HG03175 (cell line): ENCODE results near the gene MYO16.

Experiments
- ATAC-seq: cut with Tn5 transposase; IDR thresholded peaks from one replicate; pipeline ENCODE4 v1.9.1; 2021; ENCODE audit warnings: mild to moderate bottlenecking, moderate library complexity; ENCODE audit not compliant: unreplicated experiment

MYO16 gene

GRCh38 chr13:108926862-108927261 is 297.5 kb downstream of the MYO16 start:
- no peak for ATAC-seq

GRCh38 chr13:108927615-108928014 is 298.2 kb downstream of the MYO16 start:
- ATAC-seq = no peak

GRCh38 chr13:108929532-108930206 is 300.3 kb downstream of the MYO16 start:
- ATAC-seq = no peak

- no peak for ATAC-seq
Observed at GRCh38 chr13:108932196-108932595, 302.8 kb downstream of the MYO16 start.

GRCh38 chr13:108933061-108933460 is 303.6 kb downstream of the MYO16 start:
- no peak for ATAC-seq

- no peak for ATAC-seq
Observed at GRCh38 chr13:108938155-108938554, 308.7 kb downstream of the MYO16 start.

GRCh38 chr13:108940121-108940520 is 310.7 kb downstream of the MYO16 start:
- no peak for ATAC-seq

- no peak for ATAC-seq
Observed at GRCh38 chr13:108943842-108944241, 314.4 kb downstream of the MYO16 start.

- no peak for ATAC-seq
Observed at GRCh38 chr13:108944760-108945159, 315.3 kb downstream of the MYO16 start.

GRCh38 chr13:108947551-108948030 is 318.2 kb downstream of the MYO16 start:
- ATAC-seq = no peak

GRCh38 chr13:108948251-108948671 is 318.9 kb downstream of the MYO16 start:
- no peak for ATAC-seq

- no peak for ATAC-seq
Observed at GRCh38 chr13:108950333-108951010, 321.1 kb downstream of the MYO16 start.

- no peak for ATAC-seq
Observed at GRCh38 chr13:108955741-108956140, 326.3 kb downstream of the MYO16 start.

- no peak for ATAC-seq
Observed at GRCh38 chr13:108957369-108958012, 328.1 kb downstream of the MYO16 start.

- ATAC-seq = no peak
Observed at GRCh38 chr13:108958013-108958376, 328.6 kb downstream of the MYO16 start.

- ATAC-seq = no peak
Observed at GRCh38 chr13:108959234-108959633, 329.8 kb downstream of the MYO16 start.

- no peak for ATAC-seq
Observed at GRCh38 chr13:108960006-108960405, 330.6 kb downstream of the MYO16 start.

- peak; percentile 97 for ATAC-seq
Observed at GRCh38 chr13:108961542-108962125, 332.2 kb downstream of the MYO16 start.

GRCh38 chr13:108962654-108963053 is 333.2 kb downstream of the MYO16 start:
- ATAC-seq = no peak

- ATAC-seq = no peak
Observed at GRCh38 chr13:108963276-108963810, 333.9 kb downstream of the MYO16 start.

GRCh38 chr13:108963846-108964600 is 334.6 kb downstream of the MYO16 start:
- ATAC-seq = no peak
